Measurements from ENCODE around the gene MOB3A.

DNA sequence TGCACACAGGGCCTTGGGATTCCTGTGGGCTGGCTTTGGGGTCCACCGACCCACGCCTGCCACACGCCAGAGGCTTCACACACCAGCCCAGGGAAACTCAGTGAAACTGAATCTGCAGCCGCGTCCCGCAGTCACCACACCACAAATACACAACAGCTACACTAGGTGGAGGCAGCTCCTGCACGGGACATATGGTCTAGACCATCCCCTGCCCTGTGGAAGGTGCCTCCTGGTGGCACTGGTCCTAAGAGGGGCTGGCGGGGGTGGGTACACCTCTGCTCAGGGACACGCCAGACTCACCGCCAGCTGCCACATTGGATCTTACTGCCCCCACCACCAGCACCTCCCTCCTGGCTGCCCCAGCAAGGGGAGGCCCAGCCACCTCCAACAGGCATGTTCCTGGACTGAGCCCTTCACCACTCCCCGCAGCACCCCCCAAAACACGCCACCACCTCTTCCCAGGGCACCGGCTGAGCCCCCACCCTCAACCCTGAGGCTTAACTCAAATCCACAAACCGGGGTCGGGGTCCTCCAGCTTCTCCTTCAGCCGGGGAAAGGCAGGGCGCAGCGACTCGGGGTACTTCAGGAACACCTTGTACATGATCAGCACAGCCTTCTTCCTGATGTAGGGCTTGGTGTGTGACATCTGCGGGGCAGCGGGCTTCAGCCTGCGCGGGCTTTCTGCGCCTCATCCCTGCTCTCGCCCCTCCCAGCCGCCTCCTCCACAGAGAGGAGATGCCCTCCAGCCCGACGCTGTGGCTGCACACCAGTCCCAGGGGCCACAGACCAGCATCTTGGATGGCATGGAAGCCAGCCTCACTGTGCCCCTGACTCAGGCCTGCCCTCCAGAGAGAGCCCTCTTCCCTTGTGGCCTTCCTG is 34.0 kb upstream of the MOB3A start:
- TF ChIP-seq, protein P1, sequence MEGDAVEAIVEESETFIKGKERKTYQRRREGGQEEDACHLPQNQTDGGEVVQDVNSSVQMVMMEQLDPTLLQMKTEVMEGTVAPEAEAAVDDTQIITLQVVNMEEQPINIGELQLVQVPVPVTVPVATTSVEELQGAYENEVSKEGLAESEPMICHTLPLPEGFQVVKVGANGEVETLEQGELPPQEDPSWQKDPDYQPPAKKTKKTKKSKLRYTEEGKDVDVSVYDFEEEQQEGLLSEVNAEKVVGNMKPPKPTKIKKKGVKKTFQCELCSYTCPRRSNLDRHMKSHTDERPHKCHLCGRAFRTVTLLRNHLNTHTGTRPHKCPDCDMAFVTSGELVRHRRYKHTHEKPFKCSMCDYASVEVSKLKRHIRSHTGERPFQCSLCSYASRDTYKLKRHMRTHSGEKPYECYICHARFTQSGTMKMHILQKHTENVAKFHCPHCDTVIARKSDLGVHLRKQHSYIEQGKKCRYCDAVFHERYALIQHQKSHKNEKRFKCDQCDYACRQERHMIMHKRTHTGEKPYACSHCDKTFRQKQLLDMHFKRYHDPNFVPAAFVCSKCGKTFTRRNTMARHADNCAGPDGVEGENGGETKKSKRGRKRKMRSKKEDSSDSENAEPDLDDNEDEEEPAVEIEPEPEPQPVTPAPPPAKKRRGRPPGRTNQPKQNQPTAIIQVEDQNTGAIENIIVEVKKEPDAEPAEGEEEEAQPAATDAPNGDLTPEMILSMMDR (IDR thresholded peaks at IDR 0.05; ENCODE audit: low read depth, low read length, missing input control), result no peak
- TF ChIP-seq TAF1 (conservative IDR thresholded peaks at IDR 0.05), result no peak
